Bronchial epithelial cell (primary cell): Measurements from ENCODE around the gene IRS2. TPM values are rescaled to one million over a fixed set of nuclear protein-coding genes. Genes with fewer than 3 reads are reported as not detected.
"Not testable (repeated sequence)": the region's sequence is repeated elsewhere in the genome, so short reads cannot be mapped to it uniquely, and the experiment has no call there.

Experiments
- DNase-seq: peaks from one replicate; pipeline ENCODE4 v3.0.0-alpha.2; 2010; ENCODE audit warnings: low read depth
- FAIRE-seq: peaks from 2 replicates; lab custom pipeline; 2011; peaks lifted over from hg19 to GRCh38; lab: Jason Lieb, UNC
- H3K27me3 ChIP-seq: 2 replicates; pipeline ENCODE4 v1.5.1; 2011; ENCODE audit warnings: low read length; ENCODE audit not compliant: control insufficient read depth, insufficient read depth
- H3K36me3 ChIP-seq: 2 replicates; pipeline ENCODE4 v1.5.1; 2011; ENCODE audit warnings: low read length; ENCODE audit not compliant: control insufficient read depth, insufficient read depth
- H3K4me3 ChIP-seq: 2 replicates; pipeline ENCODE4 v1.5.1; 2011; ENCODE audit warnings: mild to moderate bottlenecking, low read depth, low read length, control low read depth
- CTCF ChIP-seq: IDR thresholded peaks from 2 replicates; pipeline ENCODE4 v1.5.1; 2011; ENCODE audit warnings: mild to moderate bottlenecking, moderate library complexity, low read length, control low read depth, inconsistent platforms; ENCODE audit not compliant: insufficient read depth, severe bottlenecking
- total RNA-seq: library from RNA; depleted of rRNA; stranded (reverse); fragments of >200 nt; gene quantifications from 2 replicates; pipeline ENCODE4 v1.2.1, GENCODE V29; 2014

Gene IRS2
- 3.1 and 6.8 TPM in 2 replicates for total RNA-seq

- no peak for FAIRE-seq
Measured at GRCh38 chr13:109786457-109787134, at the start of gene IRS2. Gene IRS2, minus strand, starts transcription at chr13:109786583. Its CDS starts 530 bp downstream, at chr13:109786053.

GRCh38 chr13:109834973-109835720 is 48.8 kb upstream of the IRS2 start:
- Histone ChIP-seq H3K27me3 (no peaks in the 10 kb centered on the region), H3K36me3 (no peaks in the 10 kb centered on the region), H3K4me3 (no peak overlapping the region)
- DNase-seq, result no peak
- no peak for FAIRE-seq
- TF ChIP-seq CTCF, result no peak

More at GRCh38 chr13:109786457-109787134, at the start of gene IRS2:
- TF ChIP-seq CTCF, result no peak
- peaks cover 7% of the 10 kb centered on the region for H3K36me3 ChIP-seq
- no peaks in the 10 kb centered on the region for H3K27me3 ChIP-seq
- H3K4me3 ChIP-seq, result peak within 1 kb of the TSS; percentile 71
- peak; percentile 73 for DNase-seq

GRCh38 chr13:109833940-109834339 is 47.6 kb upstream of the IRS2 start:
- DNase-seq, result no peak
- Histone ChIP-seq H3K4me3 (no peak overlapping the region), H3K36me3 (no peaks in the 10 kb centered on the region), H3K27me3 (no peaks in the 10 kb centered on the region)
- FAIRE-seq, result no peak
- no peak for TF ChIP-seq CTCF

GRCh38 chr13:109833071-109833470 is 46.7 kb upstream of the IRS2 start:
- no peaks in the 10 kb centered on the region for H3K27me3 ChIP-seq
- H3K36me3 ChIP-seq, result no peaks in the 10 kb centered on the region
- no peak for TF ChIP-seq CTCF
- no peak for FAIRE-seq
- no peak for DNase-seq
- no peak overlapping the region for H3K4me3 ChIP-seq

GRCh38 chr13:109828591-109829316 is 42.4 kb upstream of the IRS2 start:
- not testable (repeated sequence) for H3K27me3 ChIP-seq, FAIRE-seq

GRCh38 chr13:109823201-109823600 is 36.8 kb upstream of the IRS2 start:
- not testable (repeated sequence) for H3K4me3 ChIP-seq, DNase-seq, FAIRE-seq

More at GRCh38 chr13:109828591-109829316, 42.4 kb upstream of the IRS2 start:
- H3K36me3 ChIP-seq, H3K4me3 ChIP-seq, DNase-seq: not testable (repeated sequence)

More at GRCh38 chr13:109823201-109823600, 36.8 kb upstream of the IRS2 start:
- not testable (repeated sequence) for H3K36me3 ChIP-seq, H3K27me3 ChIP-seq
